Body of pancreas (tissue), 4 donors: ENCODE measurements around the gene SUGCT. TPM values are rescaled to one million over a fixed set of nuclear protein-coding genes. Genes with fewer than 3 reads are reported as not detected.

Source experiments
- ATAC-seq: fragments of 150-250 bp; one replicate; pipeline ENCODE4 v1.9.1; 2016
- DNase-seq, 4 donors: peaks; one replicate each; pipeline ENCODE4 v3.0.0-alpha.2; 2019
- H3K27ac ChIP-seq, 4 donors: fragments of 200-600 bp; sonication (generic); 1 replicate in 3 of 4; 2 replicates in 1 of 4; pipeline versions ENCODE4 v1.5.1 to v1.6.1; 2016 to 2019; ENCODE audit warnings: mild to moderate bottlenecking in 1 of 4, mixed read lengths in 1 of 4, moderate library complexity in 1 of 4
- H3K27me3 ChIP-seq, 2 donors: fragments of 200-600 bp; sonication (generic); one replicate each; pipeline ENCODE4 v1.6.0; 2016; ENCODE audit warnings: mild to moderate bottlenecking in 1 of 2
- H3K36me3 ChIP-seq, 2 donors: fragments of 200-600 bp; sonication (generic); replicated peaks in 1 of 2; 2 replicates each; pipeline ENCODE4 v1.5.1; 2016; ENCODE audit warnings: low read depth in 2 of 2; ENCODE audit not compliant: insufficient read depth in 1 of 2
- H3K4me1 ChIP-seq: fragments of 200-600 bp; sonication (generic); one replicate; pipeline ENCODE4 v1.6.0; 2016
- H3K4me3 ChIP-seq, 2 donors: fragments of 200-600 bp; sonication (generic); 1 replicate in 1 of 2; 2 replicates in 1 of 2; pipeline ENCODE4 v1.5.1; 2016 to 2019
- H3K9me3 ChIP-seq, 3 donors: fragments of 200-600 bp; sonication (generic); 1 replicate in 2 of 3; 2 replicates in 1 of 3; pipeline ENCODE4 v1.5.1; 2016
- POLR2A ChIP-seq, 3 donors: fragments of 450-650 bp; IDR thresholded peaks; one replicate each; pipeline ENCODE4 v1.6.1; 2016; ENCODE audit warnings: antibody characterized with exemption in 3 of 3, mild to moderate bottlenecking in 2 of 3
- WGBS, 2 donors: methylation state at CpG; one replicate each; pipeline ENCODE4 v1.1.5; 2017; 5-methylcytosine and 5-hydroxymethylcytosine counted together
- intact Hi-C: fragments of 100-400 bp; cut with DNase I; formaldehyde crosslinking; loops from one replicate; pipeline ENCODE4 v1.15.1; 2023
- total RNA-seq, 2 donors: library from RNA; depleted of rRNA; stranded (reverse); fragments of >200 nt; gene quantifications; one replicate each; pipeline ENCODE4 v1.1.0, GENCODE V29; 2016
- TF ChIP-seq, protein P1 (sequence below), 7 experiments: fragments of 450-650 bp in 4 of 7; fragments of 200-600 bp in 3 of 7; sonication (generic) in 3 of 7; IDR thresholded peaks; one replicate each; pipeline ENCODE4 v1.5.1; 2016 to 2019; ENCODE audit warnings: antibody characterized with exemption in 7 of 7

The SUGCT gene
- total RNA-seq, 2 donors from 2014 or later = 0.78 to 1.3 TPM

DNA sequence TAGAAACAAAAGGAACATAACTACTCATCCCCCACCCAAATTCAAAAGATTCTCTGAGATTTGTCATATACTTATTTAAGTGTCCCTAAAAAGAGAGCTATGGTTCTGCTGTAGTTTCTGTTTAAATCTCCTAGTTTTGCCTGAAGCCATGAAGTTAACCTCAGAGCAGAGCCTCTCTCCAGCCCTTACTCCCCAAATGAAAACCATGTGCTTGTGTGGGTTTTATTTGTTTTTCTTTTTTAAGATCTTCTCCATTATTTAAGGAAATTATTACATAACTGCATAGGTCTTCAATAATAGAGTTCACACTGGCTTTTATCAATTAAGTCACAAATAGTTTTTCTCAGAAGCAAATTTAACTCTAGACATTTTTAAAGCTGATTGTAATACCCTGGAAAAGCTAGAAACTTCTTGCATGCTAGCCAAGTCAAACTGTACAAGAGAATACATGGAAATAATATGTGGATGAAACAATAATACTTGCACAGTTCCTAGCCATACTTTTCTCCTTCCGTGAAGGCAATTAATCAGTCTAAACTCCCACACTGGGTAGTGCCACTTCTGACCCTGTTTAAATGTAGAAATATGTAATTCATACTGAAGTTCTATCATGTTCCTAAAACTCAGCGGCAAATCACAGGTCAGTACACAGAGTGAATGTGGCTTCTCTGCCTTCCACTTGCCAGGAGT, 579.7 kb downstream of the SUGCT start:
- no peaks in the 10 kb centered on the region for H3K27me3 ChIP-seq
- H3K36me3 ChIP-seq = no peaks in the 10 kb centered on the region
- TF ChIP-seq POLR2A (IDR thresholded peaks at IDR 0.05) = no peak
- TF ChIP-seq, protein P1, sequence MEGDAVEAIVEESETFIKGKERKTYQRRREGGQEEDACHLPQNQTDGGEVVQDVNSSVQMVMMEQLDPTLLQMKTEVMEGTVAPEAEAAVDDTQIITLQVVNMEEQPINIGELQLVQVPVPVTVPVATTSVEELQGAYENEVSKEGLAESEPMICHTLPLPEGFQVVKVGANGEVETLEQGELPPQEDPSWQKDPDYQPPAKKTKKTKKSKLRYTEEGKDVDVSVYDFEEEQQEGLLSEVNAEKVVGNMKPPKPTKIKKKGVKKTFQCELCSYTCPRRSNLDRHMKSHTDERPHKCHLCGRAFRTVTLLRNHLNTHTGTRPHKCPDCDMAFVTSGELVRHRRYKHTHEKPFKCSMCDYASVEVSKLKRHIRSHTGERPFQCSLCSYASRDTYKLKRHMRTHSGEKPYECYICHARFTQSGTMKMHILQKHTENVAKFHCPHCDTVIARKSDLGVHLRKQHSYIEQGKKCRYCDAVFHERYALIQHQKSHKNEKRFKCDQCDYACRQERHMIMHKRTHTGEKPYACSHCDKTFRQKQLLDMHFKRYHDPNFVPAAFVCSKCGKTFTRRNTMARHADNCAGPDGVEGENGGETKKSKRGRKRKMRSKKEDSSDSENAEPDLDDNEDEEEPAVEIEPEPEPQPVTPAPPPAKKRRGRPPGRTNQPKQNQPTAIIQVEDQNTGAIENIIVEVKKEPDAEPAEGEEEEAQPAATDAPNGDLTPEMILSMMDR (IDR thresholded peaks at IDR 0.05) = no peak
- H3K4me1 ChIP-seq = no peaks in the 10 kb centered on the region
- intact Hi-C loops = no loop called here
- ATAC-seq (no peak), DNase-seq (no peak)
- no peak overlapping the region for H3K4me3 ChIP-seq
- H3K9me3 ChIP-seq = no peaks in the 10 kb centered on the region
- WGBS, 2 donors = 74 to 80% methylated on average over 2 of the region's 2 CpGs
- no peak overlapping the region for H3K27ac ChIP-seq

DNA sequence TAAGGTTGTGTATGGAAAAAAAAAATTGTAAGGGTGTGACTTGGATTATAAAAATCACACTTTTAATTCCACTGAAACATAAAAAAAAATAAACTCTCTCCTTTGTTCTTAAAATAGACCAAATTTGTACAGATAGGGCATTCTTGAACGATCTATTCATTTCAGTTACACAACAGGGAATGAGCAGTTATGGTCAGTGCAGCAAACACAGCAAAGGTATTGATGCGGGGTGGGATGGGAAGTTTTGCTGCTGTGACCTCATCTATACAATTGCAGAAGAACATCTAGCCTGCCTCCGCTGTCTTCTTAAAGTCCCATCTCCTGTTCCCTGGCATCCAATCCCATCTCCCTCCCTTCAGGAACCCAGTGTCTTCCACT, 580.2 kb downstream of the SUGCT start:
- H3K36me3 ChIP-seq = no peaks in the 10 kb centered on the region
- intact Hi-C loops = no loop called here
- H3K9me3 ChIP-seq = no peaks in the 10 kb centered on the region
- H3K27ac ChIP-seq = no peak overlapping the region
- DNase-seq (no peak), ATAC-seq (no peak)
- WGBS, 2 donors = 67 to 71% methylated on average over 3 of the region's 3 CpGs
- TF ChIP-seq POLR2A (IDR thresholded peaks at IDR 0.05) = no peak
- TF ChIP-seq, protein P1 (IDR thresholded peaks at IDR 0.05) = no peak
- H3K4me3 ChIP-seq = no peak overlapping the region
- no peaks in the 10 kb centered on the region for H3K27me3 ChIP-seq
- no peaks in the 10 kb centered on the region for H3K4me1 ChIP-seq

DNA sequence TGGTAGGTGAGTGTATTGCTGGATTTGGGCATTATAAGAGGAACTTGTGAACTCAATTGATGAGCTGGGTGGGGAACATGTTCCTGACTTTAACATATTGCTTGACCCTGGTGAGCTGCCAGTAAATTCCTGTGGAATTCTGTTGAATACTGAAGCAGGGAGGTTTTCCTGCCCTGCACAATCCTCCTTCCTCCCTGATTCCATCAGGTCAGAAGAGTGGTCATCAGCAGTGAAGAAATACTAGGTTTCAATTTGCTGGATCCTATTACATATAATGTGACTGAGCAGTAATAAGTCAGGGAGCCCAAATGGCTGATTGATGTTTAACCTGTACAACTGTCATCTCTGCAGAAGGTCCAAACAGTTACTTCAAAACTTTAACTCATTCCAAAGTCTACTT, 581.2 kb downstream of the SUGCT start:
- TF ChIP-seq, protein P1 (IDR thresholded peaks at IDR 0.05) = no peak
- TF ChIP-seq POLR2A (IDR thresholded peaks at IDR 0.05) = no peak
- DNase-seq (no peak), ATAC-seq (no peak)
- intact Hi-C loops = no loop called here
- H3K27me3 ChIP-seq = no peaks in the 10 kb centered on the region
- H3K9me3 ChIP-seq = no peaks in the 10 kb centered on the region
- no peak overlapping the region for H3K4me3 ChIP-seq
- no peaks in the 10 kb centered on the region for H3K36me3 ChIP-seq
- H3K4me1 ChIP-seq = no peaks in the 10 kb centered on the region
- no peak overlapping the region for H3K27ac ChIP-seq

DNA sequence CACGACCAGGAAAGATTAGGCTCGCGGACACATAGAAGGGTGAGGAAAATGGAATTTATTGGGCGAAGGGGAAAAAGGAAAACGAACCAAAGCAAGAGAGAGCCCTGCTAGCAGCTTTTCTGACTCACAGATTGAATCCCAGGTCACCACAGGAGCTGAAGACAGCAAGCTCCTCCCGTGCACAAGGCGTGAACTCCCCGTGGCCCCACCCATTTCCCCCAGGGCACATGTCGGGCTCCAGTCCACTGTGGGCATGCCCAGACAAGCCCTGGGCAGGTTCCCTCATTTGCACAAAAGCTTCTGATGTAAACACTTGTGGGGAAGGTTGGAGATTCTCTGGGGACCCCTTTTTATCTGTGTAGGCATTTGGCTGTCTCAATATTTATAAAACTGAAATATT, 582.4 kb downstream of the SUGCT start:
- no peak overlapping the region for H3K4me3 ChIP-seq
- intact Hi-C loops = no loop called here
- H3K36me3 ChIP-seq = no peaks in the 10 kb centered on the region
- H3K9me3 ChIP-seq = no peaks in the 10 kb centered on the region
- WGBS, 2 donors = 42 to 43% methylated on average over 9 of the region's 9 CpGs
- DNase-seq (peak; percentile 72 to 86 (median 79)), ATAC-seq (peak; percentile 95)
- TF ChIP-seq, protein P1 (IDR thresholded peaks at IDR 0.05) = no peak
- TF ChIP-seq POLR2A (IDR thresholded peaks at IDR 0.05) = peak in 2 of 3 donors; percentile 27 to 39
- no peaks in the 10 kb centered on the region for H3K27me3 ChIP-seq
- H3K4me1 ChIP-seq = no peaks in the 10 kb centered on the region
- H3K27ac ChIP-seq = peak overlapping the region in 3 of 4 donors; percentile 15 to 45 (median 41)

DNA sequence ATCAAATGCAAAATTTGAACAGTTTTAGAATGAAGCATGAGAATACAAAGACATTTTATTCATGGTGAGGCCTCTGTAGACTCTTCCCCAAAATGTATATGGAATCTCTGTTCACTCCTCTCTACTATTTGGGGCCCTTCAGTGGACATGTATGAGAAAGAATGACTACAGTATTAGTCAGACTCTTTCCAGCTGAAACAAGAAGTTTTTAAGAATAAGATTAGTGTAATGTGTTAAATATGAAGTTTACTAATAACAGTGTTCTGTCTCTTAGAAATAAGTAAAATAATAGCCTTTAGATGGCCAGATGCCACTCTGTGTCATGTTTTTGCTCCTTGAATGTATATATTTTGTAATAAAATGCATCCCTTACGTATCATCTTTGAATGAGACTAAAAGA, 585.6 kb downstream of the SUGCT start:
- intact Hi-C loops = no loop called here
- no peak for ATAC-seq
- H3K27ac ChIP-seq = no peak overlapping the region

More for the DNA sequence above, 585.6 kb downstream of the SUGCT start:
- Histone ChIP-seq H3K9me3 (no peaks in the 10 kb centered on the region), H3K4me1 (no peaks in the 10 kb centered on the region), H3K36me3 (no peaks in the 10 kb centered on the region), H3K27me3 (no peaks in the 10 kb centered on the region), H3K4me3 (no peak overlapping the region)
- TF ChIP-seq, protein P1 (IDR thresholded peaks at IDR 0.05) = no peak
- no peak for TF ChIP-seq POLR2A (IDR thresholded peaks at IDR 0.05)
- 87 to 95% methylated on average over 1 of the region's 1 CpG for WGBS, 2 donors
- no peak for DNase-seq
